Right lobe of liver (tissue), 4 donors: ENCODE results near the gene CDC42BPA.

Experiments
- CTCF ChIP-seq, 4 donors: fragments of 200-600 bp in 3 of 4; fragments of 450-650 bp in 1 of 4; IDR thresholded peaks; one replicate each; pipeline versions ENCODE4 v1.5.1 to v1.8.0; 2016 to 2022; ENCODE audit warnings: antibody characterized with exemption in 4 of 4, mild to moderate bottlenecking in 2 of 4
- POLR2A ChIP-seq: fragments of 450-650 bp; IDR thresholded peaks from one replicate; pipeline ENCODE4 v1.6.1; 2017; ENCODE audit warnings: antibody characterized with exemption, mild to moderate bottlenecking
- donor health status: DM: no; HTN: no; CAD: no.
- donor health status: DM: no; HTN: no; CAD: no.
- donor health status: DM: no; HTN: yes; CAD: no.

- TF ChIP-seq POLR2A: no peak
- no peak for TF ChIP-seq CTCF (IDR thresholded peaks at IDR 0.05)
These were observed 308.4 kb downstream of the CDC42BPA start for GRCh38 chr1:227009937-227010336.
